ENCODE results near the gene PARM1.
"Not testable (repeated sequence)": the region's sequence is repeated elsewhere in the genome, so short reads cannot be mapped to it uniquely, and the experiment has no call there.

PARM1 gene

GRCh38 chr4:74975848-74976824, 43.2 kb downstream of the PARM1 start:
- TF ChIP-seq CTCF (IDR thresholded peaks at IDR 0.05; ENCODE audit: borderline replicate concordance, insufficient read depth, low read depth, low read length) = no peak
- H3K4me3 ChIP-seq (ENCODE audit: low read depth, low read length) = no peak overlapping the region

- no peak overlapping the region for H3K4me3 ChIP-seq (ENCODE audit: low read depth, low read length)
- no peak for TF ChIP-seq CTCF (IDR thresholded peaks at IDR 0.05; ENCODE audit: borderline replicate concordance, insufficient read depth, low read depth, low read length)
These were observed 49.8 kb downstream of the PARM1 start for GRCh38 chr4:74982546-74983252.

GRCh38 chr4:74983253-74983635, 50.3 kb downstream of the PARM1 start:
- no peak overlapping the region for H3K4me3 ChIP-seq (ENCODE audit: low read depth, low read length)
- TF ChIP-seq CTCF (IDR thresholded peaks at IDR 0.05; ENCODE audit: borderline replicate concordance, insufficient read depth, low read depth, low read length) = no peak

DNA sequence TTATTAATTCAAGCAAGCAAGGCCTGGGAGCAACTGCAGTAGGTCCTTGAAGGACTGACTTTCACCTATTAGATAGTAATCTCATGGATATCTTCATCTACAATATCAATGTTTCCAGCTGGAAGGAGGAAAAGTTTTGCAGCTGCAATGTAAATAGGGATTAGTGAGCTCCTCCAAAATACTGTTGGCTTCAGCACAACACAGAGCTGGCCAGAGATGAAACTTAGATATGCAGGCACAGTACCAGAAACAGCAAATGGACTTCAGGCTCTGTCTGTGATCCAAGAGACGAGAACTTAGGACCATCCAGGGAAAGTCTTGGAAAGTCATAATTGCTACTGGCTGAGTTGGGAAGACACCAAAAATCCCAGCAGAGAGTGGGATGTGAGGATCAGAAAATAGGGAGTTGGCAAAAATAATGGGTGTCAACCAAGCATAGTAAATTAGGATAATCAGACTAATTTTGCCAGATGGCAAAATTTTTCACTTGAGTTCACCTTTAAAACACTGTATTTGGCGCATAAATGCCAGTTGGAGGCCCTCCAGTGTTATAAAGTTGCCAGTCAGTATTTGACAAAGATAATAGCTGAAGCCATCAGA, 57.5 kb downstream of the PARM1 start:
- TF ChIP-seq CTCF (IDR thresholded peaks at IDR 0.05; ENCODE audit: borderline replicate concordance, insufficient read depth, low read depth, low read length) = no peak
- no peak overlapping the region for H3K4me3 ChIP-seq (ENCODE audit: low read depth, low read length)

DNA sequence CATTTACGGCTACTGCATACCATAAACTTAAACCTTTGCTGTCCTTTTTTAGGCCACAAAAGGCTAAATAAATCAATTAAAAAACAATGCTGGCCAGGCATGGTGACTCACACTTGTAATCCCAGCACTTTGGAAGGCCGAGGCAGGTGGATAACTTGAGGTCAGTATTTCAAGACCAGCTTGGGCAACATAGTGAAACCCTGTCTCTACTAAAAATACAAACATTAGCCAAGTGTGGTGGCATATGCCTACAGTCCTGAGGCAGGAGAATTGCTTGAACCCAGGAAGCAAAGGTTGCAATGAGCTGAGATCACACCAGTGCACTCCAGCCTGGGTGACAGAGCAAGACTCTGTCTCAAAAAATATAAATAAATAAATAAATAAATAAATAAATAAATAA, 61.5 kb downstream of the PARM1 start:
- H3K4me3 ChIP-seq (ENCODE audit: low read depth, low read length) = not testable (repeated sequence)

DNA sequence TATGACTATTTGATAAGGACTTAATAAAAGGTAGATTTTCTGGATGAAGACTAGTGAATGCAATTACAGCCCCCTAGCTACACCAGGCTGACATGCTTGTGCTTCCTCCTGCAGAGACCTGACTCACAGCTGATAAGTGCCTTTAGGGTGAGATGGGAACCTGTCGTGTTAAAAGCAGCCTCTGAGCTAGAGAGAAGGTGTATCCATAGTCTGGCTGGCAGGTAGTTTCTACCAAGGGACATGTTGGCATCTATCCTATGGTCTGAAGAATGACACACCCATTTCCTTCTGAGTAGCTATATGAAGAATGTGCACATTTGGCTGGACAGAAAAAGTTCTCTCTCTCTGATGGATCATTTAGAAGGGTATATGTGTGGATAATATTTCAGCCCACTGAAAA, 64.1 kb downstream of the PARM1 start:
- H3K4me3 ChIP-seq (ENCODE audit: low read depth, low read length) = no peak overlapping the region
- no peak for TF ChIP-seq CTCF (IDR thresholded peaks at IDR 0.05; ENCODE audit: borderline replicate concordance, insufficient read depth, low read depth, low read length)

DNA sequence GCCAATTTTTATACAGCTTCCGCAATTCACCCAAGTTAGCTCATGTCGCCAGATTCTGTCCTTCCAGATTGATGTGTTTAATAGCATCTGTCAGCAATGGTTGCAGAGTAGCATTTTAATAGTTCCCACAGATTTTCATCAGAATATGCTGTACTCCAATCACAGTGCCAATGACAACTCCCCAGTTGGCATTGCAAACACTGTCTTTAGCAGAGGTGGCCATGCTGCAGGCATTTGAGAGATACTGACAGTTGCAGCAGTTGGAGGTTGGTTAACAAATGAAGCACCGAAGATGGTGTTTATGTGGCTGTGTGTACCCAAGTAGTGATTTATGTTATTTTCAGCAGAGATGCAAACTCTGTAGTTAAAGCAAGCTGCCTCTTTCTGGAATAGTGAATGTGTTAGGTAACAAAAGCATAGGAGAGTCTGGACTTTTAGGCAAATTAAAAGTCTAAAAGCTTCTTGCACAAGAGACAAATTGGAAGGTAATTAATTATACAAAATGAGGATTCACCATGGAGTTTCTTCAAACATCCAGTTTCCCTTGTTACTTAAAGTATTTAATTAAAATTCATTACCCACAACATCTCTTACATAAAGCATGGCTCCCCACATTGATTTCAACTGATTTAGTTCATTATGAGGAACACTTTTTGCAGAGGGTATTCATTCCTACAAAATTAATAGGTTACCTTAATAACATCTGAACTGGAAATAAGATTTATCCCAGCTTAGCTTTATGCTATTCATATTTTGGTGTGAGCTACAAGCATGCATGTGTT, 65.2 kb downstream of the PARM1 start:
- no peak for TF ChIP-seq CTCF (IDR thresholded peaks at IDR 0.05; ENCODE audit: borderline replicate concordance, insufficient read depth, low read depth, low read length)
- H3K4me3 ChIP-seq (ENCODE audit: low read depth, low read length) = no peak overlapping the region
